ENCODE measurements around the gene BMAL1.

Gene BMAL1

GRCh38 chr11:13349046-13349445, 71.5 kb downstream of the BMAL1 start:
- no peak overlapping the region for H3K4me3 ChIP-seq (ENCODE audit: low read depth, low read length)
- H3K36me3 ChIP-seq = no peaks in the 10 kb centered on the region
- H3K9me3 ChIP-seq = no peaks in the 10 kb centered on the region
- DNase-seq = no peak
- no peaks in the 10 kb centered on the region for H3K27me3 ChIP-seq
- no peaks in the 10 kb centered on the region for H3K4me1 ChIP-seq
- no peak for TF ChIP-seq CTCF (IDR thresholded peaks at IDR 0.05; ENCODE audit: low read depth, low read length)

DNA sequence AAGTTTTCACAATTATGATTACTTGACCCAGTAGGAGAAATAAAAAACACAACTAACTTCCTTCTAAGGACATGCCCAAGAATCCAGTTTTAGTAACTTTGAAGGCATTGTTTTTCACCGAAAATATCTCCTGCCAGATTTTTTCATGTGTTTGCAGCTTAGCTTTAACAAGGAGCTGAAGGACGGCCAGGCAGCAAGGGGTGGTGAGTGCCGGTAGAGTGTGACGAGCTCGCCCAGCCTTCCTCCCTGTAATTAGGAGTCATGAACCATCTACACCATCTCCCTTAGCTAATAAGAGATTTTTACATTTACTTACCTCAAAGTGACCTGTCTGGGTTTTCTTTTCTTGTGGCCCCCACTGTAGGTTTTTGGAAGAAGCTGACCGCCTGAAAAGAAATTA, 72.0 kb downstream of the BMAL1 start:
- no peaks in the 10 kb centered on the region for H3K27me3 ChIP-seq
- H3K36me3 ChIP-seq = no peaks in the 10 kb centered on the region
- no peak overlapping the region for H3K4me3 ChIP-seq (ENCODE audit: low read depth, low read length)
- no peak for TF ChIP-seq CTCF (IDR thresholded peaks at IDR 0.05; ENCODE audit: low read depth, low read length)
- H3K9me3 ChIP-seq = no peaks in the 10 kb centered on the region
- no peak for DNase-seq
- no peaks in the 10 kb centered on the region for H3K4me1 ChIP-seq

- Histone ChIP-seq H3K4me1 (no peaks in the 10 kb centered on the region), H3K4me3 (ENCODE audit: low read depth, low read length) (no peak overlapping the region), H3K36me3 (no peaks in the 10 kb centered on the region), H3K27me3 (no peaks in the 10 kb centered on the region), H3K9me3 (no peaks in the 10 kb centered on the region)
- DNase-seq = no peak
- no peak for TF ChIP-seq CTCF (IDR thresholded peaks at IDR 0.05; ENCODE audit: low read depth, low read length)
These were observed 75.1 kb downstream of the BMAL1 start for GRCh38 chr11:13352711-13353110.

- no peak for DNase-seq
These were observed 76.7 kb downstream of the BMAL1 start for GRCh38 chr11:13354335-13354734.

GRCh38 chr11:13355191-13355590, 77.6 kb downstream of the BMAL1 start:
- no peak for DNase-seq
- TF ChIP-seq CTCF (IDR thresholded peaks at IDR 0.05; ENCODE audit: low read depth, low read length) = no peak
- no peaks in the 10 kb centered on the region for H3K27me3 ChIP-seq
- no peaks in the 10 kb centered on the region for H3K36me3 ChIP-seq
- no peaks in the 10 kb centered on the region for H3K9me3 ChIP-seq
- no peak overlapping the region for H3K4me3 ChIP-seq (ENCODE audit: low read depth, low read length)
- H3K4me1 ChIP-seq = no peaks in the 10 kb centered on the region

More at GRCh38 chr11:13354335-13354734, 76.7 kb downstream of the BMAL1 start:
- H3K9me3 ChIP-seq = no peaks in the 10 kb centered on the region
- TF ChIP-seq CTCF (IDR thresholded peaks at IDR 0.05; ENCODE audit: low read depth, low read length) = peak; percentile 37
- H3K4me1 ChIP-seq = no peaks in the 10 kb centered on the region
- H3K27me3 ChIP-seq = no peaks in the 10 kb centered on the region
- H3K4me3 ChIP-seq (ENCODE audit: low read depth, low read length) = no peak overlapping the region
- H3K36me3 ChIP-seq = no peaks in the 10 kb centered on the region

DNA sequence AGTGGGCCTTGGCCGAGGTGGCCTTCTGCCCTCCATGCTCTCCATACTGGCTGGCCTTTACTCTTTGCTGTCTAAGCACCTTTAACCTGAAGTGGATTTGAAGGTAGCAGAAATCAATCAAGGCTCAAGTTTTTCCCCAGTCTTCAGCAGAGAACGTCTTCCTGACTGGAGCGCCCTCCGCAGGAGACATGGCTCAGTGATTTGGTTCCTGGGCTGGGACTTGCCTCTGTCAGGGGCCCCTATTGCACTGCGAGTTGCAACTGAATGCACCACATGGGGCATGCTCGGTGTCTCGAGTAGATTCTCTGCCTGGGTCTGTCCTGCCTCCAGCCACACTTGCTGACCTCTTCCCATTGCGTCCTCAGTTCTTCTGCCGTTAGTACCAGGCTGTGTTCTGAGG, 79.6 kb downstream of the BMAL1 start:
- Histone ChIP-seq H3K9me3 (no peaks in the 10 kb centered on the region), H3K36me3 (no peaks in the 10 kb centered on the region), H3K4me3 (ENCODE audit: low read depth, low read length) (no peak overlapping the region), H3K27me3 (no peaks in the 10 kb centered on the region), H3K4me1 (no peaks in the 10 kb centered on the region)
- DNase-seq = no peak
- no peak for TF ChIP-seq CTCF (IDR thresholded peaks at IDR 0.05; ENCODE audit: low read depth, low read length)

All from BE2C (cell line).